C4-2B (cell line): ENCODE data around the gene DTX2.
"Not testable (repeated sequence)": the region's sequence is repeated elsewhere in the genome, so short reads cannot be mapped to it uniquely, and the experiment has no call there.

Source experiments
- ZFX ChIP-seq: fragments of 450-650 bp; IDR thresholded peaks from 2 replicates; pipeline ENCODE4 v1.6.1; 2017
- TF ChIP-seq, protein P1 (sequence below): fragments of 450-650 bp; conservative IDR thresholded peaks from 2 replicates; pipeline ENCODE4 v1.5.1; 2017; ENCODE audit warnings: mild to moderate bottlenecking

DNA sequence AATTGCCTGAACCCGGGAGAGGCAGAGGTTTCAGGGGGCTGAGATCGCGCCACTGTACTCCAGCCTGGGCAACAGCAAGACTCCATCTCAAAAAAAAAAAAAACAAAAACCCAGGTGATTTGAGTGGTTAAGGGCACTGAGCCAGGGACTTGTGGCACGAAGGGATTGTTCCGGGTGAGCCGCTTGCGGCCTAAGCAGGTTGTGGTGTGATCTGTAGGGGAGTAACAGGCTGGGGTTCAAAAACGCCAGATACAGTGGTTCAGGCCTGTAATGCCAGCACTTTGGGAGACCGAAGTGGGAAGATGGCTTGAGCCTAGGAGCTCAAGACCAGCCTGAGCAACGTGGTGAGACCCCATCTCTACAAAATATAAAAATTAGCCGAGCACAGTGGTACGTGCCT is 17.7 kb upstream of the DTX2 start:
- TF ChIP-seq, protein P1, sequence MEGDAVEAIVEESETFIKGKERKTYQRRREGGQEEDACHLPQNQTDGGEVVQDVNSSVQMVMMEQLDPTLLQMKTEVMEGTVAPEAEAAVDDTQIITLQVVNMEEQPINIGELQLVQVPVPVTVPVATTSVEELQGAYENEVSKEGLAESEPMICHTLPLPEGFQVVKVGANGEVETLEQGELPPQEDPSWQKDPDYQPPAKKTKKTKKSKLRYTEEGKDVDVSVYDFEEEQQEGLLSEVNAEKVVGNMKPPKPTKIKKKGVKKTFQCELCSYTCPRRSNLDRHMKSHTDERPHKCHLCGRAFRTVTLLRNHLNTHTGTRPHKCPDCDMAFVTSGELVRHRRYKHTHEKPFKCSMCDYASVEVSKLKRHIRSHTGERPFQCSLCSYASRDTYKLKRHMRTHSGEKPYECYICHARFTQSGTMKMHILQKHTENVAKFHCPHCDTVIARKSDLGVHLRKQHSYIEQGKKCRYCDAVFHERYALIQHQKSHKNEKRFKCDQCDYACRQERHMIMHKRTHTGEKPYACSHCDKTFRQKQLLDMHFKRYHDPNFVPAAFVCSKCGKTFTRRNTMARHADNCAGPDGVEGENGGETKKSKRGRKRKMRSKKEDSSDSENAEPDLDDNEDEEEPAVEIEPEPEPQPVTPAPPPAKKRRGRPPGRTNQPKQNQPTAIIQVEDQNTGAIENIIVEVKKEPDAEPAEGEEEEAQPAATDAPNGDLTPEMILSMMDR, result not testable (repeated sequence)
- not testable (repeated sequence) for TF ChIP-seq ZFX
